HUDEP-2 (cell line): Measurements from ENCODE around the gene PLD3.

ENCODE experiments used
- DNase-seq, 76 experiments: peaks; one replicate each; lab custom pipeline; 2025; ENCODE audit not compliant: unreplicated experiment in 76 of 76; lab: John Stamatoyannopoulos, UW

The PLD3 gene

GRCh38 chr19:40424637-40425449 lies 76.3 kb downstream of the PLD3 start:
- DNase-seq, result peak in 4 of 76 experiments; percentile 19 to 89 (median 69)

- peak; percentile 93 to 100 (median 100) for DNase-seq
Observed at GRCh38 chr19:40425450-40426287, 77.2 kb downstream of the PLD3 start, which contains the start of gene SERTAD1. SERTAD1 (minus strand) TSS chr19:40425992; CDS start chr19:40423546, 2,446 bp downstream.
